Left forelimb (tissue), 1 donor: Measurements from ENCODE around the gene WDR90.

Experiments used
- DNase-seq: peaks from one replicate; pipeline ENCODE4 v3.0.0-alpha.2; 2018; ENCODE audit warnings: low spot score

WDR90 gene

GRCh38 chr16:676565-676902, 27.4 kb downstream of the WDR90 start:
- no peak for DNase-seq

DNA sequence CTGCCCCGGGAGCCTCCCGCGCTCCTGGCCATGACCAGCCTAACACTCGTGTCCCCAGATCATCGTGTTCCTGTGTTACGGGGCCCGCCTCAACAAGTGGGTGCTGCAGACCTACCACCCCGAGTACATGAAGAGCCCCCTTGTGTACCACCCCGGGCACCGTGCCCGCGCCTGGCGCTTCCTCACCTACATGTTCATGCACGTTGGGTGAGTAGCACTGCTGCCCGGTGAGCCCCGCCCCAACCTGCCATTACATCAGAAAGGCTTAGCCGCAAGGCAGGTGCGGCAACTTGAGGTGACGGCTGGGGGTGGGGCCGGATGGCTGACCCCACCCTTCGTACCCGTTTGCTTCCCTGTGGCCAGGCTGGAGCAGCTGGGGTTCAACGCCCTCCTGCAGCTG, 27.7 kb downstream of the WDR90 start:
- no peak for DNase-seq

- no peak for DNase-seq
Measured at GRCh38 chr16:677316-678190, 28.4 kb downstream of the WDR90 start.

GRCh38 chr16:678209-678857, 29.2 kb downstream of the WDR90 start:
- no peak for DNase-seq

- no peak for DNase-seq
Measured at GRCh38 chr16:678858-679813, 30.0 kb downstream of the WDR90 start.

DNA sequence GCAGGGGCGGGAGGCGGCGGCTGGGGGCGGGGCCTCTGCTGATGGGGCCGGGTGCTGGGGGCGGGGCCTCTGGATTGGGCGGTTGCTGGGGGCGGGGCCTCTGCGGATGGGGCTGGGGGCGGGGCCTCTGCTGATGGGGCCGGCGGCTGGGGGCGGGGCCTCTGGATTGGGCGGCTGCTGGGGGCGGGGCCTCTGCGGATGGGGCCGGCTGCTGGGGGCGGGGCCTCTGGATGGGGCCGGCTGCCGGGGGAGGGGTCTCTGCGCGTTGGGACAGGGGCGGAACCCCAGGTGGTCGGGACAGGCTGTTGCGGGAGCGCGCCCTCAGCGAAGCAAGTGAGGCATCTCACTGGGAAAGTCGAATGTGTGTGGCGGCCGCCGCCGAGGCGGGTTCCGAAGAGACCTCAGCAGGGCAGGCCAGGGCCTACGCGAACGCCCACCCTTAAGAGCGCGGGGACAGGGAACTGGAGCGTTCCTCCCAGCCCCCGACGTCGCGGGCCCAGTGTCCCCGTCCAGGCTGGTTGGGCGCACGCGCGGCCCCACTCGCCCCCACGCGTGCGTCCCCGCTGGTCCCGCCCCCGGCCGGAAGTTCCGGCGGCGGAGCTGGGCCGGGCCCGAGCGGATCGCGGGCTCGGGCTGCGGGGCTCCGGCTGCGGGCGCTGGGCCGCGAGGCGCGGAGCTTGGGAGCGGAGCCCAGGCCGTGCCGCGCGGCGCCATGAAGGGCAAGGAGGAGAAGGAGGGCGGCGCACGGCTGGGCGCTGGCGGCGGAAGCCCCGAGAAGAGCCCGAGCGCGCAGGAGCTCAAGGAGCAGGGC, 30.9 kb downstream of the WDR90 start, which contains the start of gene STUB1:
STUB1 (plus strand) TSS at position 597 of the 811 bp plus-strand sequence; CDS start at position 713, 116 bp downstream.
- DNase-seq, result peak; percentile 96

DNA sequence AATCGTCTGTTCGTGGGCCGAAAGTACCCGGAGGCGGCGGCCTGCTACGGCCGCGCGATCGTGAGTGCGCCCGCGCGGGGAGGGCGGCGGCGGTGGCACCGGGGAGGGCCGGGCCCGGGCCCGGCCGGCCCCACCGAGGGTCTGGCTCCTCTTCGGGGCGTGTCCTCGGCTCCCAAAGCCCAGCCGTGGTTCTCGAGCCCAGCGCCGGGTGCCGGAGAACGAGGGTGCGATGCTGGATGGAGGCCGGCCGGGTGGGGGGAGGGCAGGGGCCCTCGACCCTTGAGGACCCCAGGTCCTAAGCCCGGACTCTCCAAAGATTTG, 31.4 kb downstream of the WDR90 start:
- no peak for DNase-seq

GRCh38 chr16:680967-681745, 32.0 kb downstream of the WDR90 start:
- DNase-seq, result no peak

DNA sequence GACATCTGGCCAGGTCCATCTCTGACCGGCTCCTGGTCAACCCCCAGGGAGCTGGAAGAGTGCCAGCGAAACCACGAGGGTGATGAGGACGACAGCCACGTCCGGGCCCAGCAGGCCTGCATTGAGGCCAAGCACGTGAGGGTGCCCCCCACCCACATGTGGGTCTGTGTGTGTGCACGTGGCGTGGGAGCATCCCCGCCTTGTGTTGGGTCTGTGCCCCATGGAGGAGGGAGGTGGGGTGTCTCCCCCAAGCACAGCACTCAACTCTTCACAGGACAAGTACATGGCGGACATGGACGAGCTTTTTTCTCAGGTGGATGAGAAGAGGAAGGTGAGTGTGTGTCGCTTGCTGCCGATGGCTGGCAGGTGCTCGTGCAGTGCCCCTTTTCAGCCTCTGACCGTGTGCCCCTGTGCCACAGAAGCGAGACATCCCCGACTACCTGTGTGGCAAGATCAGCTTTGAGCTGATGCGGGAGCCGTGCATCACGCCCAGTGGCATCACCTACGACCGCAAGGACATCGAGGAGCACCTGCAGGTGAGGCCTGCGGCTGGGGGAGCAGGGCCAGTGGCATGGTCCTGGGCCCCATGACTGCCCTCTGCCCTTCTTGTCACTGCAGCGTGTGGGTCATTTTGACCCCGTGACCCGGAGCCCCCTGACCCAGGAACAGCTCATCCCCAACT, 32.7 kb downstream of the WDR90 start:
- DNase-seq, result no peak

DNA sequence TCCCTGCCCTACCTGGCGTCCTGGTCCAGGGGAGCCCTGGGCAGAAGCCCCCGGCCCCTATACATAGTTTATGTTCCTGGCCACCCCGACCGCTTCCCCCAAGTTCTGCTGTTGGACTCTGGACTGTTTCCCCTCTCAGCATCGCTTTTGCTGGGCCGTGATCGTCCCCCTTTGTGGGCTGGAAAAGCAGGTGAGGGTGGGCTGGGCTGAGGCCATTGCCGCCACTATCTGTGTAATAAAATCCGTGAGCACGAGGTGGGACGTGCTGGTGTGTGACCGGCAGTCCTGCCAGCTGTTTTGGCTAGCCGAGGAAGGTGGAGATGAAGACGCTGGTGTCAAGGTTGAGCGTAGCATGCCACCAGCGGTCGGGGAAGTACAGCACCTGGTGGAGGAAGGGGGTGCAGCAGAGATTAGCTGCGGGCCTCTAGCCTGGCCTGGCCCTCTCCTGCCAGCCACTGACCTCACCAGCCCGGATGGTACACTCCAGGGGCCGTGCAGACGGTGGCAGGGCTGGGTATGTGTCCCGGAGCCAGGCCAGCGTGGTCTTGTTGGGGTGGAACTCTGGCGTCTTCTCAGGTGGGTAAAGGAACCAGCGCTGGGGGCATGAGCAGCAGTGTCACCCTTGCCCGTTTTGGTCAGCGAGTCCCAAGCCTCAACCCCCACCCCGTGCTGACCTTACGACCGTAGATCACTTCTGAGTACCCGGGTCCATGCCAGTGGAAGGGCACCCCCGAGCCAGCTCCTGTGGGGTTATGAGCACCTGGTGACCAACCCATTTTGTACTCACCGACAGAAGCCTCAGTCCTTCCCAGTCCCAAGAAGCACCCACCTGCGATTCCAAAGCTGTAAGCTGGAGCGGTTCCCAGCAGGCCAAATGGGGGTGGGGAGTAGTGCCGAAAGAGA, 33.6 kb downstream of the WDR90 start:
- DNase-seq, result no peak

DNA sequence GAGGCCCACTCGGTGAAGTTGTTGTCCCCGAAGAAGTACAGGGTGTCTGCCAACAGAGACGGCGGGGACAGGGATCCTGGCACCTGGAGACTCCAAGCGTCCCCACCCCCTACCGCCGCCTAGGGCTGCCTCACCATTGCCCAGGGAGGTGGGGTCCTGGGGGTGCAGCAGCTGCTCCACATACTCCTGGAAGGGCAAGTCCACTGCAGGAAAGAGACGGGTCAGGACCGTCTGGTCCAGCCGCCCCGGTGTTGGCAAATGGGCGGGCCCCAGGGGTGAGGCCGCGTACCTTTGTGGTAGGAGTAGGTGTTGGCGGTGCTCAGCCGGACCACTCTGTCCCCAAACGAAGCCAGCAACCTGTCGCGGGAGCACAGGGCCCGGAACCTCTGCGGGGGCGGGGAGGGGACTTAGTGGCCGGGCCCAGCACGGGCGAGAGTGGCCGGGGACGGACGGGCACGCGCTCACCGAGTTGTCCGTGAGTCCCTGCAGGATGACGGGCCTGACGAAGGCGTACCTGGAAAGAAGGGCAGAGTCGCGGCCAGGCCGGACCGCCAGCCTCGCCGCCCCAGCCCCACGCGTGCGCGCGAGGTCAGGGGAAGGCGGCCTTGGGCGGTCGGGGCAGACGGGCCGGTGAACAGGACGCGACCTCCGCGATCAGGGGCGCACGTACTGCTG, 34.4 kb downstream of the WDR90 start:
- DNase-seq, result no peak

DNA sequence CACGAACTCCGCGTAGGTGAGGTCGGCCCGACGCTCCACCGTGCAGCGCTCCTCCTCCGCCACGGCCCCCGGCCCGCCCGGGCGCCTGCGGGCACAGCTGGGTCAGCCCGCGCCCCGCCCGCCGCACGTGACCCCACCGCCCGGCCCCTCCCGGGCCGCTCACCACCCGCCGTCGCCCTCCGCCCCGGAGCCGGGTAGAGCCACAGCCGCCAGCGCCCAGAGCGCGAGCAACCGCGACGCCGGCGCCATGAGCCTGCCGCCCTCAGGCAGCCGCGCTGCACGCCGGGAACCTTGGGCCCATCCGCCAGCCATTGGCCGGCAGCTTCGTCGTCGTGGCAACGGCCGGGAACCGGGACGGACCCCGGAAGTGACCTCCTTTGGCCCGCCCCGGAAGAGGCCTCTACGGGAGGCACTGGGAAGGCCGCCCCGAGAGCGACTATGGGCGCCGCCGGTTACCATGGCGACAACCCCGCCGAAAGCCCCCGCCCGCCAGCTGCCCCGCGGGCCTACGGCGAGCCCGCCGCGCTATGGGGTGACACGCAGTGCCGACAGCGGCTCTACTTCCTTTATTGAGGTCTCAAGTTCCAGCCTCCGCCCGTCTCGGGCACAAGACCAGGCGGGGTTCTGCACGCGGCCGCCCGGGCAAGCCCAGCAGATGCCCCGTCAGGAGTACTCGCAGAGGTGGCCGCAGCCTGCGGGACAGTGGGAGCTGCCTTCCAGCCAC, 35.1 kb downstream of the WDR90 start, which contains the start of gene JMJD8:
JMJD8 (minus strand) TSS at position 264 of the 724 bp plus-strand sequence; CDS start at position 249, 15 bp downstream.
- peak; percentile 98 for DNase-seq

- no peak for DNase-seq
Measured at GRCh38 chr16:684961-685696, 36.0 kb downstream of the WDR90 start.

DNA sequence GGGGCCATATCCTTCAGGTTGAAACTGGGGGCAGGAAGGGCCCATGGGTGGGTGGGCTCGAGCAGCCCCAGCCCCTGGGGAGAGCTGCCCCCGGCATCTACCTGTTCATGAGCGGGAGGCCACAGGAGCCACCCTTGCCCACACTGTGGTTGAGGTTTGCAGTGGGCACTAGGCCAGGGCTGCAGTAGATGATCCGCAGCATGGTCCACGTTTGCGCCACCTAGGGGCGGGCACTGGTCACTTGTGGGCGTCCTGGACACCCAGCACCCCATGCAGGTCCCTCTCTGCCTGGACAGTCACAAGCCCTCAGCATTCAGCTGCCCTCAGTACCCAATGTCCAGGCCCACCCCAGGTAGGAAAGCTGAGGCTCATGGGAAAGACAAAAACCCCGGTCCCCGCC, 36.8 kb downstream of the WDR90 start:
- DNase-seq, result no peak

- no peak for DNase-seq
Measured at GRCh38 chr16:686459-687260, 37.5 kb downstream of the WDR90 start.

DNA sequence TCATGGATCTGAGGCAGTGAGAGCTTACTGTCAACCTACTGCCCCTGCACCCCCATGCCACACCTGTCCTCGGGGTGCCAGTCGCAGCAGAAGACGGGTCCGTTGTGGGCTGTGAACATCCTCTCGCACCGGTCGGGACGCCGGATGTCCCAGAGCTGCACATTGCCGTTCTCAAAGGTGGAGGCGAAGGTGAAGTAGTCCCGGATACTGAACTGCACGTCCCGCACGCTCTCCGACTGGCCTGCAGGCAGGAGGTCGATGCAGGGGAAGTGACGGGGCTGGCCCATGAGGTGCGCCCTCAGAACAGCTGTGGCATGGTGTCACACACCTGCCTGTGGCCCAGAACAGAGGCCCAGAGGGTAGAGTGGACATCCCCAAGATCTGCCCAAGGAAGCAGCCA, 38.3 kb downstream of the WDR90 start:
- DNase-seq, result no peak
